Glutamatergic neuron (in vitro differentiated cells): ENCODE results near the gene LMF1. TPM values are rescaled to one million over a fixed set of nuclear protein-coding genes. Genes with fewer than 3 reads are reported as not detected.
A peak's percentile ranks its signal among the peaks of the same experiment; 100 is the strongest.

Source experiments
- DNase-seq: peaks from one replicate; pipeline ENCODE4 v3.0.0; 2022
- H3K27ac Mint-ChIP-seq: one replicate; pipeline ENCODE4 v1.8.0; 2020; ENCODE audit warnings: mild to moderate bottlenecking, mixed read lengths, inconsistent platforms; ENCODE audit not compliant: unreplicated experiment
- H3K27me3 Mint-ChIP-seq: one replicate; pipeline ENCODE4 v1.8.0; 2020; ENCODE audit warnings: mild to moderate bottlenecking, moderate library complexity, mixed read lengths, inconsistent platforms; ENCODE audit not compliant: unreplicated experiment
- H3K36me3 Mint-ChIP-seq: one replicate; pipeline ENCODE4 v1.8.0; 2020; ENCODE audit warnings: mild to moderate bottlenecking, mixed read lengths, inconsistent platforms; ENCODE audit not compliant: unreplicated experiment
- H3K4me1 Mint-ChIP-seq: one replicate; pipeline ENCODE4 v1.8.0; 2020; ENCODE audit warnings: mild to moderate bottlenecking, low read depth, mixed read lengths, inconsistent platforms; ENCODE audit not compliant: unreplicated experiment
- H3K4me3 Mint-ChIP-seq: one replicate; pipeline ENCODE4 v1.8.0; 2020; ENCODE audit warnings: mild to moderate bottlenecking, mixed read lengths, inconsistent platforms; ENCODE audit not compliant: unreplicated experiment
- H3K9me3 Mint-ChIP-seq: one replicate; pipeline ENCODE4 v1.8.0; 2020; ENCODE audit warnings: mild to moderate bottlenecking, moderate library complexity, mixed read lengths, inconsistent platforms; ENCODE audit not compliant: unreplicated experiment
- CTCF ChIP-seq: fragments of 200-600 bp; sonication (generic); IDR thresholded peaks from one replicate; pipeline ENCODE4 v1.5.0; 2021; ENCODE audit not compliant: partially characterized antibody, unreplicated experiment
- total RNA-seq: library from RNA; stranded (reverse); fragmentation: NEBNext Ultra II Directional; extraction: Animal tissue kit (Norgen Biotek cat#: 25700); gene quantifications from one replicate; pipeline ENCODE4 v1.2.1, GENCODE V29; 2021; ENCODE audit not compliant: unreplicated experiment

Gene LMF1
- total RNA-seq, 1 donor from 2014 or later: 17.4 TPM

- DNase-seq: no peak
- Mint-ChIP-seq H3K4me1 (peaks cover 27% of the 10 kb centered on the region), H3K27ac (no peak overlapping the region), H3K27me3 (peaks cover 20% of the 10 kb centered on the region), H3K9me3 (peaks cover 19% of the 10 kb centered on the region), H3K36me3 (peaks cover 6% of the 10 kb centered on the region), H3K4me3 (no peak overlapping the region)
- TF ChIP-seq CTCF: no peak
Measured at GRCh38 chr16:974611-975261, 4.0 kb upstream of the LMF1 start.

GRCh38 chr16:974001-974601 is 3.3 kb upstream of the LMF1 start:
- TF ChIP-seq CTCF: no peak
- peaks cover 6% of the 10 kb centered on the region for H3K36me3 Mint-ChIP-seq
- peaks cover 27% of the 10 kb centered on the region for H3K4me1 Mint-ChIP-seq
- peaks cover 20% of the 10 kb centered on the region for H3K27me3 Mint-ChIP-seq
- DNase-seq: no peak
- peaks cover 19% of the 10 kb centered on the region for H3K9me3 Mint-ChIP-seq
- no peak overlapping the region for H3K27ac Mint-ChIP-seq
- H3K4me3 Mint-ChIP-seq: no peak overlapping the region

DNA sequence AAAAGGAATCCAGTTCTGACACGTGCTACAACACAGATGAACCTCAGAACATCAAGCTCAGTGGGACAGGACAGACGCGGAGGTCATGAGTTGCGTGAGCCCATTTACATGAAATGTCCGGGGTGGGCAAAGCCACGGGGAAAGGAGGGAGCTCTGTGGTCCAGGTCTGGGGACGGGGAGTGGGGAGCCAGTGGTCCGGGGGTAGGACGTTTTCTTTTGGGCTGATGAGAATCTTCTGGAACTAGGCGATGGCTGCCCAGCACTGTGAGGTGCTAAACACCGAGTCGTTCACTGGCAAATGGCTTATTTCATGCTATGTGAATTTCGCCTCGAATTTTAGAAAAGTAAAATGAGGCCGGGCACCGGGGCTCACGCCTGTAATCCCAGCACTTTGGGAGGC is 2.6 kb upstream of the LMF1 start:
- peak overlapping the region; percentile 11 for H3K4me3 Mint-ChIP-seq
- H3K27ac Mint-ChIP-seq: no peak overlapping the region
- DNase-seq: no peak
- TF ChIP-seq CTCF: no peak
- peaks cover 18% of the 10 kb centered on the region for H3K9me3 Mint-ChIP-seq
- H3K36me3 Mint-ChIP-seq: peaks cover 6% of the 10 kb centered on the region
- H3K27me3 Mint-ChIP-seq: peaks cover 16% of the 10 kb centered on the region
- peaks cover 21% of the 10 kb centered on the region for H3K4me1 Mint-ChIP-seq

DNA sequence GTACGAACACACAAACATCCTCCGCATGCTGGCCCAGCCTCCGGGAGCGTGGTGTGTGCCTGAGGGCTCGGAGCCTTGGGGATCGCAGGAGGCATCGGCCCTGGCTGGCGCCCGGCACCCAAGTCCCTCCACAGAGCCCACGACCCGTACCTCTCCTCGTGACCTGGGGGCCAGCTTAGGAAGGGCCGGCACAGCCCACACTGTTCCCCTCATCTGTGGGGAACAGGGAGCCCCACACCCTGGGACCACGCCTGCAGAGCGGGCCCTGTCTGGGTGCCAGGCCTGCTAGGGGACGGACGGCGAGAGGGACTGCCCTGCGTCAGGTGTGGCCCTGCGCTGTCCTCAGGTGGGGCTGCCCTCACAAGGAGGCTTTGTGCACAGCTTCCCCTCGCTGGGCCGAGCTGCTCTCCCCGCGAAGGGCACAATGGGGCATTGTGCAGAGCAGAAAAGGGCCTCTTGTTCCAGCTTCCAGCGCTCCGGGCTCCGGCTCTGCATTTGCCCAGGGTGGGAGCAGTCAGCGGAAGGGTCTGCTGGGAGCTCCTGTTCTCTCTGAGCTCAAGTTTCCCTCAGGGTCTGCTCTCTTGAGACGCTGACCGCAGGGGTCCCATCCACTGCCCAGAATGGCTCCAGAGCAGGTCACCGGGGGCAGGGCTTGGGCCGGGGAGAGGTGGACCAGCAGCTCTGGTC is 1.7 kb upstream of the LMF1 start:
- peaks cover 12% of the 10 kb centered on the region for H3K9me3 Mint-ChIP-seq
- peaks cover 6% of the 10 kb centered on the region for H3K36me3 Mint-ChIP-seq
- TF ChIP-seq CTCF: no peak
- H3K4me3 Mint-ChIP-seq: no peak overlapping the region
- H3K27ac Mint-ChIP-seq: no peak overlapping the region
- H3K4me1 Mint-ChIP-seq: peaks cover 17% of the 10 kb centered on the region
- no peak for DNase-seq
- H3K27me3 Mint-ChIP-seq: peaks cover 9% of the 10 kb centered on the region

DNA sequence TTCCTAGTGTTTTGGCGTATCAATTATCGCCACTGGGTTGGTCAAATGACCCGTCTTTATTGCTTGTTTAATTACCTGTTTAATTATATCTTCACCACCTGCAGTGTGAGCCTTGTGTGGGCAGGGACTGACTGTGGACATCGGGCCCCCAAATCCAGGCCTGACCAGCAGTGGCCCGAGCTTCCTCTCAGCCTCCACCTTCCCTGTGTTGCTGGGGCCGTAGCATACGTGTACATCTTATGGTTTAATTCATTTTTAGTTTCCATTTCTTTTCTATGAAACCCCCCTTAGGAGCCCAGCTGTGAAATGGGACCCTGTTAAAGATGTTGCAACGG is 1.2 kb upstream of the LMF1 start:
- Mint-ChIP-seq H3K36me3 (peaks cover 6% of the 10 kb centered on the region), H3K27me3 (peaks cover 9% of the 10 kb centered on the region), H3K4me1 (peaks cover 14% of the 10 kb centered on the region), H3K4me3 (peak overlapping the region; percentile 40), H3K27ac (peak overlapping the region; percentile 55), H3K9me3 (peaks cover 11% of the 10 kb centered on the region)
- no peak for DNase-seq
- no peak for TF ChIP-seq CTCF
